Upper lobe of left lung (tissue), 6 donors: ENCODE data around the gene ZNF669. TPM values are rescaled to one million over a fixed set of nuclear protein-coding genes. Genes with fewer than 3 reads are reported as not detected.

Source experiments
- ATAC-seq, 2 donors: fragments of 200-7000 bp; cut with Tn5 transposase; one replicate each; pipeline ENCODE4 v1.9.1; 2022; ENCODE audit warnings: mild to moderate bottlenecking in 2 of 2, moderate library complexity in 2 of 2; ENCODE audit not compliant: low FRiP score in 2 of 2
- DNase-seq, 2 donors: peaks; one replicate each; pipeline ENCODE4 v3.0.0-alpha.2; 2019 to 2020
- H3K27ac ChIP-seq, 4 donors: fragments of 200-600 bp; sonication (generic); one replicate each; pipeline ENCODE4 v1.5.1; 2016 to 2019
- H3K27me3 ChIP-seq, 4 donors: fragments of 200-600 bp; sonication (generic); one replicate each; pipeline ENCODE4 v1.5.1; 2017 to 2019
- H3K36me3 ChIP-seq, 4 donors: fragments of 200-600 bp; sonication (generic); one replicate each; pipeline ENCODE4 v1.5.1; 2016 to 2019
- H3K4me1 ChIP-seq, 4 donors: fragments of 200-600 bp; sonication (generic); one replicate each; pipeline ENCODE4 v1.5.1; 2018 to 2019
- H3K4me3 ChIP-seq, 4 donors: fragments of 200-600 bp; sonication (generic); one replicate each; pipeline ENCODE4 v1.5.1; 2017 to 2019; ENCODE audit warnings: mild to moderate bottlenecking in 2 of 4, moderate library complexity in 1 of 4
- H3K9me3 ChIP-seq, 4 donors: fragments of 200-600 bp; sonication (generic); one replicate each; pipeline ENCODE4 v1.5.1; 2018 to 2019
- EP300 ChIP-seq, 4 donors: sonication (generic); formaldehyde crosslinking; IDR thresholded peaks; one replicate each; pipeline ENCODE4 v1.5.1; 2017; ENCODE audit warnings: antibody characterized with exemption in 4 of 4, control low read depth in 2 of 4
- POLR2A ChIP-seq, 4 donors: fragments of 450-650 bp; IDR thresholded peaks; one replicate each; pipeline ENCODE4 v1.5.1; 2016 to 2017; ENCODE audit warnings: antibody characterized with exemption in 4 of 4, mild to moderate bottlenecking in 2 of 4
- POLR2AphosphoS5 ChIP-seq, 2 donors: sonication (generic); formaldehyde crosslinking; IDR thresholded peaks; one replicate each; pipeline ENCODE4 v1.5.1; 2017; ENCODE audit warnings: antibody characterized with exemption in 2 of 2
- WGBS, 2 donors: methylation state at CpG; one replicate each; pipeline ENCODE4 v1.1.5; 2017 to 2018; 5-methylcytosine and 5-hydroxymethylcytosine counted together
- total RNA-seq, 6 donors: library from RNA; depleted of rRNA in 4 of 6; stranded (reverse); fragments of >200 nt in 4 of 6; gene quantifications; one replicate each; pipeline versions ENCODE4 v1.1.0 to v1.2.1, GENCODE V29; 2016 to 2021
- TF ChIP-seq, protein P1 (sequence below), 6 experiments: fragments of 450-650 bp in 4 of 6; fragments of 200-600 bp in 2 of 6; sonication (generic) in 2 of 6; IDR thresholded peaks; one replicate each; pipeline ENCODE4 v1.5.1; 2016 to 2019; ENCODE audit warnings: antibody characterized with exemption in 6 of 6
- donor health status: DM: no; HTN: no; CAD: no; lungs with moderate emphysema.
- donor health status: DM: no; HTN: yes; CAD: no; lungs with severe emphysema.

Gene ZNF669
- total RNA-seq, 6 donors from 2014 or later = 2.3 to 11.5 (median 6.9) TPM

DNA sequence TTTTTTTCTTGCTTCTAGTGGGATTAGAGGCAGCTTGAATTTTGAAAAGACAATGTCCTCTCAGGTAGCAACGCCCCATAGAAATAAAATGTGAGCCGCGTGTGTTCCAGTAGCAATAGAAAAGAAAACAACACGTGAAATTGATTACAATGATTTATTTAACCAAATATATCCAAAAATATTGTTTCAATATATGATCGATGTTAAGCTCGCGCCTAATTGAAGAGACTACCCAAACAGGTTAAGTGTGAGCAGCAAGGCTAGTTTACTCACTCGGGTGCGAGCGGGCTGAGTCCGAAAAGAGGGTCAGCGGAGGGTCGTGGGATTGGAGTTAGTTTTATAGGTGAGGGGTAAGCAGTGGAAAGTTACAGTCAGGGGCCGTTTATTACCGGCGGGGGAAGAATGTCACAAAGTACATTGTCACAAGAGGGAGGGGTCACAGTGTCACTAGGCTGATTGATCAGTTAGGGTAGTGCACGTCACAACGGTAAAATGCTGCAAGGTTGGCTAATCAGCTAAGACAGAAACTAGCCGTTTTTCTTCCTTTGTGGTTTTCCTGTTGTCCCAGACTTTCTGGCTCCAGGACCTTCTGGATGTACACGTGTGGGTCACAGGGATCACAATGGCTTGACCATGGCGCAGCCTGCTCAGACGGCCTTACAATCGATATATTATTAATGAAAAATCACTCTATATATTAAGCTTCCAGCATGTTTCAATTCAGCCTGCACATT is 24.8 kb downstream of the ZNF669 start:
- ATAC-seq = peak in 1 of 2 donors; percentile 4
- DNase-seq = no peak

GRCh38 chr1:247078258-247079140 is 25.7 kb downstream of the ZNF669 start, which contains the start of gene ZNF670:
TSS of gene ZNF670 (minus strand) at chr1:247078811. CDS start at chr1:247078596, 215 bp downstream.
- peak; percentile 98 to 100 for ATAC-seq
- H3K4me1 ChIP-seq = peaks cover 11 to 14% (median 12%) of the 10 kb centered on the region in 4 donors
- H3K4me3 ChIP-seq = peak within 1 kb of the TSS; percentile 60 to 86 (median 68)
- WGBS, 2 donors = 0 to 2% methylated on average over 30 to 54 of the region's 57 CpGs
- peak within 1 kb of the TSS; percentile 68 to 87 (median 81) for H3K27ac ChIP-seq
- peaks cover 0 to 1% (median 0%) of the 10 kb centered on the region in 4 donors for H3K9me3 ChIP-seq
- H3K27me3 ChIP-seq = no peaks in the 10 kb centered on the region
- peak; percentile 93 to 97 for DNase-seq
- H3K36me3 ChIP-seq = no peaks in the 10 kb centered on the region
- TF ChIP-seq, protein P1, sequence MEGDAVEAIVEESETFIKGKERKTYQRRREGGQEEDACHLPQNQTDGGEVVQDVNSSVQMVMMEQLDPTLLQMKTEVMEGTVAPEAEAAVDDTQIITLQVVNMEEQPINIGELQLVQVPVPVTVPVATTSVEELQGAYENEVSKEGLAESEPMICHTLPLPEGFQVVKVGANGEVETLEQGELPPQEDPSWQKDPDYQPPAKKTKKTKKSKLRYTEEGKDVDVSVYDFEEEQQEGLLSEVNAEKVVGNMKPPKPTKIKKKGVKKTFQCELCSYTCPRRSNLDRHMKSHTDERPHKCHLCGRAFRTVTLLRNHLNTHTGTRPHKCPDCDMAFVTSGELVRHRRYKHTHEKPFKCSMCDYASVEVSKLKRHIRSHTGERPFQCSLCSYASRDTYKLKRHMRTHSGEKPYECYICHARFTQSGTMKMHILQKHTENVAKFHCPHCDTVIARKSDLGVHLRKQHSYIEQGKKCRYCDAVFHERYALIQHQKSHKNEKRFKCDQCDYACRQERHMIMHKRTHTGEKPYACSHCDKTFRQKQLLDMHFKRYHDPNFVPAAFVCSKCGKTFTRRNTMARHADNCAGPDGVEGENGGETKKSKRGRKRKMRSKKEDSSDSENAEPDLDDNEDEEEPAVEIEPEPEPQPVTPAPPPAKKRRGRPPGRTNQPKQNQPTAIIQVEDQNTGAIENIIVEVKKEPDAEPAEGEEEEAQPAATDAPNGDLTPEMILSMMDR (IDR thresholded peaks at IDR 0.05) = no peak
- no peak for TF ChIP-seq EP300 (IDR thresholded peaks at IDR 0.05)
- TF ChIP-seq POLR2A (IDR thresholded peaks at IDR 0.05) = peak in 3 of 4 donors; percentile 42 to 74 (median 53)
- peak; percentile 56 to 92 for TF ChIP-seq POLR2AphosphoS5 (IDR thresholded peaks at IDR 0.05)

More for the DNA sequence above, 24.8 kb downstream of the ZNF669 start:
- Histone ChIP-seq H3K4me1 (peaks cover 11 to 14% (median 12%) of the 10 kb centered on the region in 4 donors), H3K27ac (peak overlapping the region in 2 of 4 donors; percentile 81 to 87), H3K4me3 (peak overlapping the region in 3 of 4 donors; percentile 64 to 86 (median 71)), H3K36me3 (no peaks in the 10 kb centered on the region), H3K27me3 (no peaks in the 10 kb centered on the region), H3K9me3 (no peaks in the 10 kb centered on the region)
- WGBS, 2 donors = 42 to 46% methylated on average over 23 of the region's 23 CpGs
- TF ChIP-seq, protein P1 (IDR thresholded peaks at IDR 0.05) = no peak
- TF ChIP-seq POLR2A (IDR thresholded peaks at IDR 0.05) = no peak

DNA sequence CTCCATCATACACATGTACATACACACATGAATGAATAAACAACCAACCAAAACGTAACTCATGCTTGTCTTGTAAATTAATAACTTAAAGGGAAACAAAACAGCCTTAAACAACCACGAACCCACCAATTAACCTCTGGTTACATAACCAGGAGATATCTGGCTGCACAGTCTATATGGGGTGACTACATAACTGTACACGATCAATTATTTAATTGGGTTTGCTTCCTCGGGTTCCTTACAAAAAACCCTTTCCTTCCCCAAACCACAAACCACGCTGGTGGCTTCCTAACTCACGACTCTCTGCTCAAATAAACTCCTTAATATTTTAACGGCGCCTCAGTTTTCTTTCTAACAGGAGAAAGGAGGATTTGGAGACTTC is 26.3 kb downstream of the ZNF669 start:
- H3K4me1 ChIP-seq = peaks cover 11 to 14% (median 12%) of the 10 kb centered on the region in 4 donors
- TF ChIP-seq, protein P1 (IDR thresholded peaks at IDR 0.05) = no peak
- TF ChIP-seq POLR2AphosphoS5 (IDR thresholded peaks at IDR 0.05) (no peak), EP300 (IDR thresholded peaks at IDR 0.05) (no peak), POLR2A (IDR thresholded peaks at IDR 0.05) (no peak)
- no peaks in the 10 kb centered on the region for H3K36me3 ChIP-seq
- peak overlapping the region; percentile 60 to 86 (median 68) for H3K4me3 ChIP-seq
- H3K9me3 ChIP-seq = peaks cover 0 to 3% (median 0%) of the 10 kb centered on the region in 4 donors
- no peaks in the 10 kb centered on the region for H3K27me3 ChIP-seq
- H3K27ac ChIP-seq = peak overlapping the region; percentile 68 to 87 (median 81)
- DNase-seq (no peak), ATAC-seq (peak in 1 of 2 donors; percentile 6)
- WGBS, 2 donors = 0 to 2% methylated on average over 8 of the region's 8 CpGs

DNA sequence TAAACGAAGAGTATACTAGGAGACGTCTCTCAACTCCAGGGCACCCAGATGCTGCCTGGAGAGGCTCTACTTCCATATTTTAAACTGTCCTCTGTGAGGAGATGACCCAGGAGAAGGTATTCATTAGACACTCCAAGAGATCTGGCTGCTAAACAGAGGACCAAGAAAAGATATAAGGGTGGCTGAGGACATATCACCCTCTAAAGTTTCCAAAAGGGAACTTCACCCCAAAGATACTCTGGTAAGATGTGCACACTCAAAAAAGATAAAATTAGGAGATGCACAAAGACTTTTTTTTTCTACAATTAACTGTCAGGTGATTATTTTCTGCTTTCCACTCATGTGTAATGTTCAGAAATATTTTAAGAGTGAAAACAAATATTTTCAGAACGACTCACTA is 26.9 kb downstream of the ZNF669 start:
- TF ChIP-seq POLR2A (IDR thresholded peaks at IDR 0.05) = no peak
- TF ChIP-seq EP300 (IDR thresholded peaks at IDR 0.05) = no peak
- TF ChIP-seq POLR2AphosphoS5 (IDR thresholded peaks at IDR 0.05) = no peak
- TF ChIP-seq, protein P1 (IDR thresholded peaks at IDR 0.05) = no peak
- Histone ChIP-seq H3K36me3 (no peaks in the 10 kb centered on the region), H3K27me3 (no peaks in the 10 kb centered on the region), H3K4me1 (peaks cover 11 to 14% (median 12%) of the 10 kb centered on the region in 4 donors), H3K9me3 (peaks cover 0 to 3% (median 0%) of the 10 kb centered on the region in 4 donors), H3K27ac (no peak overlapping the region), H3K4me3 (peak overlapping the region in 1 of 4 donors; percentile 86)
- WGBS, 2 donors = 77 to 79% methylated on average over 3 of the region's 3 CpGs
- DNase-seq (no peak), ATAC-seq (no peak)
